SW 1271 (cell line): Measurements from ENCODE around the gene KRTAP7-1.

Experiments
- DNase-seq, 2 experiments: peaks; one replicate each; lab custom pipeline; 2025; lab: John Stamatoyannopoulos, UW

The KRTAP7-1 gene, protein sequence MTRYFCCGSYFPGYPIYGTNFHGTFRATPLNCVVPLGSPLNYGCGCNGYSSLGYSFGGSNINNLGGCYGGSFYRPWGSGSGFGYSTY

DNA sequence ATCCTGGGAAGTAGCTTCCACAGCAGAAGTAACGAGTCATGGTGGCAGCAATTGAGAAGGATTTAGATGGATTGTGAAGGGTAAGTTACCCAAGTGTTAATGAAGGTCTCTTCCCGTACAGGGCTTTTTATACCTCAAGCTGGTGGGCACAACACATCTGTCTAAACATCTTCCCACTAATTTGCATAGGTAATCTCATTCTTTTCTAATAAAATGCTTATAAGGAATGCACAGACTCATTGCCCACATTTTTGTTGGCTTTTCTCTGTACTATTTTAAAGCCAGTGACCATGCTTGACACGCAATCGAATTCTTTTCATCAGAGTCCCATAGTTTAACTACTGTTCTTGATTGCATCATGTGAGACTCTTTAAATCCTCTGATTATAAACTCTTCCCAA lies at the start of gene KRTAP7-1:
TSS of gene KRTAP7-1 (minus strand) at position 101 of the 400 bp plus-strand sequence. CDS start at position 40, 61 bp downstream.
- no peak for DNase-seq

- DNase-seq: no peak
Observed at GRCh38 chr21:30874526-30874925, 45.0 kb upstream of the KRTAP7-1 start.

DNA sequence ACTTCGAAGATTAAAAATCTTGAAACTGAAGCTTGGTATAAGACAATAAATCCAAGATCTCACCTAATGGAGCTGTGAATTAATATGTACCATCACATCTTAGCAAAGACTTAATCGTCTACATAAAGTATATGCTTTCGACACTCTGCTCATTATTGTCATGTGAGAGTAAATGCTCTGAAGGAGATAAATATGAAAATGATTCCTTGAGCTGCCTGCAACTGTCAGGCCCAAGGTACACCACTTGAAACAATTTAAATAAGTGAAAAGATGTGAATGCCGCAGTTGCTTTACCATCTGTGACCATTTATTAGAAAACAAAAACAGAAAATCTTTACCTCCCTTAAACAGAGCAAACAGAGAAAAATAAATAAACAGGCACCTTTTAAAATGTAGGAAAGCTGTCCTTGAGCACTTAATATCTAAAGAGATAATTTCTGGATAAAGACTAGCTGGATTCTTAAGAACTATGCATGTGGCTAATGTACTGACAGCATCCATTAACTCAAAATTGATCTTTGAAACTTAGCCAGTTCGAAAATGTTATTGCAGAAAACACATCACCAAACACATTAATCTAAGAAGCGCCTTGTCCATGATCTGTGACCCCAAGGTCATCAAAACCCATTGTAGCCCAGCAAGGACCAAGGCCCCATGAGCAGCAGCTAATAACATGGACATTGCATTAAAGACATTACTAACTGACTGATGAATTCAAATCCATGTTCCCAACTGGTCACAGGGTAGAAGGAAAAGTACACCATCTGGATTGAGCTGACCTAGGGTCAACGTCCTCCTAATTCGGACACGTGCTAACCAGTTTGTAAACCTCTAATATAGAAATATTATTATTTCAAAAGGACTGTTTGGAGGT lies 18.3 kb upstream of the KRTAP7-1 start:
- DNase-seq: no peak

- DNase-seq: no peak
Observed at GRCh38 chr21:30842990-30843389, 13.4 kb upstream of the KRTAP7-1 start.

GRCh38 chr21:30839304-30839703 lies 9.7 kb upstream of the KRTAP7-1 start:
- peak in 1 of 2 experiments; percentile 15 for DNase-seq

- DNase-seq: no peak
Observed at GRCh38 chr21:30838536-30838935, 9.0 kb upstream of the KRTAP7-1 start.

- peak in 1 of 2 experiments; percentile 1 for DNase-seq
Observed at GRCh38 chr21:30831194-30831765, 1.7 kb upstream of the KRTAP7-1 start.

DNA sequence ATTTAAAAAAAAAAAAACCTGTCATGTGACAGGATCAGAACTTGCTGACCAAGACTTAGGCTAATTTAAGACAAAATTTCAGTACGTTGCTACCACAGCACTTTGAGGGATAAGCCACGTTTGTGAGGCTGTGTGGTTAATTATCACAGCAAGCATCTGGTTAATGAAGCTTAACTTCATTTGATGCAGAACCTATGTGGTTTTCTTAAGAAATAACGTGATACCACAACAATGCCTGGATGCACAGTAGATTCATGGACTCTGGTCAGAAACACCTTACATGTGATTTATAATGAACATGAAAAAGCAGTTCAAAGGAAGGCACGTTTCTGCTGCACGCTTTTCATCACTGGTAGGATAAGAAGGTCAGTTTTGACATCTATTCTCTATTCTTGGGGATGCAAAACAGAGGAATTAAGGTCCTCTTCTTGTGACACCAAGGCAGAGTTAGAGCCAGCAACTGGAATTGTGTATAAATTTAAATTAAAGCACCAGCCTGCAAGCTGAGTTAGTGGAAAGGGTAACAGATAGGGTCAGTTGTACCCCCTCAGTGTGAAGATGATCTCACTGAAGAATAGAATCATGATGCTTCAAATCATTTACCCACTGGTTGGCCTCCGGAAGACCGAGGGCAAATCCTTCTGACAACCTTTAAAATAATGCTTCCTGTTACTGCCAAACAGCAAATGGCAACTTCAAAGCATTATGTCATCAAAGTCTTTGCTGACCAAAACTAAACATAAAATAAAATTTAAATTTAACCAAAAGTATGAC lies 10.5 kb downstream of the KRTAP7-1 start:
- no peak for DNase-seq

DNA sequence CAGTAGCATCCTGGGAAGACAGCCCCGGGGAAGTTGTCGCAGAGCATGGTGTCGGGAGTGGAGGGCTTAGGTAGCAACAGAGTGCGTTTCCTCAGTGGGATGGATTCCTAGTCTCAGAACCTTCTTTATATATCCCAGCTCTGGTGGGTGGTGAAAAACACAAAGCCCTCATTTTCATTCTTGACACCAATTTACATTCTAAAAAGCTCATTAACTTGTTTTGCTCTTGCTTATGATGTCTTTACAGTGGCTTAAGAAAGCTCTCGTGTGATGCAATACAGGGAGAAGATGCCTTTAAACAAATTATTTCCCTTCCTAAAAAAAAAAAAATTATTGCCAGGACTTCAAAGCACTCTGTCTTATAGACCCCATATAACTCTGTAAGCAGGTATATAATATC lies 16.4 kb downstream of the KRTAP7-1 start, which contains the start of gene KRTAP8-1:
TSS of gene KRTAP8-1 (minus strand) at position 101 of the 400 bp plus-strand sequence. CDS start at position 47, 54 bp downstream.
- DNase-seq: no peak

DNA sequence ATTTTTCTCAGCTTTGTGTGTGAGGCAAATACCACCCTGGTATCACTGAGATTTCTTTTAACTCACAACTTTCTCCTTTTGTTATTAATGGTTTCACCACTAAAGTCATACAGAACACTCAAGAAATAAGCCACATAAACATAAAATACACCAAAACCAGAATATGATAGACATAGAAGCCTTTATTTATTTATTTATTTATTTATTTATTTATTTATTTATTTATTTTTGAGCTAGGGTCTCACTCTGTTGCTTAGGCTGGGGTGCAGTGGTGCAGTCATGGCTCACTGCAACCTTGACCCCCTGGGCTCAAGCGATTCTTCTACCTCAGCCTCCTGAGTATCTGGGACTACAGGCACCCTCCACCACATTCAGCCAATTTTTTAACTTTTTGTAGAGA lies 29.0 kb downstream of the KRTAP7-1 start:
- DNase-seq: no peak

- DNase-seq: no peak
Observed at GRCh38 chr21:30793581-30794314, 35.8 kb downstream of the KRTAP7-1 start.

DNA sequence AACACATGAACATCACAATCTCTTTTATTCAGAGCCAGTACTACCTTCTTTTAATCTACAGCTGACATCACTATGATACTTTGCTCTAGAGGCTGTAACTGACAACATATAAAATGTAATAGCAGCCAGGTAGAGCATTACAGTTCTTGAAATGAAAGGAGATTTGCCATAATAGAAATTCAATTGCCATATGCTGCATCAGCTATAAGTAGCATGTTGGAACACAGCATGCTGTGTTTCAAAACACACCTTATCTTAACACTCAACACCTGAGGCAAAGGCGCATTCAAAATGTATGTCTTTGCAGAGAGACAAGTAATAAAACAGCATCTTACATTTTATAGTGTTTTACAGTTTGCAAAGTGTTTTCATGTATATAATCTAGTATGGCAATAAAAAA lies 50.3 kb downstream of the KRTAP7-1 start:
- DNase-seq: no peak
